Esophagus muscularis mucosa (tissue), 4 donors: ENCODE measurements around the gene KRTAP4-11.
"Not testable (repeated sequence)": the region's sequence is repeated elsewhere in the genome, so short reads cannot be mapped to it uniquely, and the experiment has no call there.

Experiments used
- CTCF ChIP-seq, 3 experiments: fragments of 200-600 bp in 2 of 3; fragments of 450-650 bp in 1 of 3; sonication (generic) in 2 of 3; IDR thresholded peaks; one replicate each; pipeline ENCODE4 v1.5.1; 2017 to 2019; ENCODE audit warnings: antibody characterized with exemption in 3 of 3, mild to moderate bottlenecking in 2 of 3, moderate library complexity in 1 of 3
- EP300 ChIP-seq: sonication (generic); formaldehyde crosslinking; IDR thresholded peaks from one replicate; pipeline ENCODE4 v1.6.1; 2017; ENCODE audit warnings: antibody characterized with exemption
- POLR2A ChIP-seq: fragments of 450-650 bp; IDR thresholded peaks from one replicate; pipeline ENCODE4 v1.6.1; 2017; ENCODE audit warnings: antibody characterized with exemption, moderate library complexity, mild to moderate bottlenecking, low read depth
- POLR2AphosphoS5 ChIP-seq, 2 donors: sonication (generic); formaldehyde crosslinking; IDR thresholded peaks; one replicate each; pipeline ENCODE4 v1.6.1; 2017; ENCODE audit warnings: antibody characterized with exemption in 2 of 2

- TF ChIP-seq CTCF (IDR thresholded peaks at IDR 0.05); POLR2A; POLR2AphosphoS5 (IDR thresholded peaks at IDR 0.05); EP300: not testable (repeated sequence)
These were observed 33.9 kb downstream of the KRTAP4-11 start, which contains the start of gene KRTAP4-7 for GRCh38 chr17:41084100-41084856.
